Cerebellar nuclear complex (tissue), 1 donor: ENCODE measurements around the gene AP3B2.

Experiments used
- DNase-seq, 2 experiments: peaks; one replicate each; lab custom pipeline; 2025; lab: John Stamatoyannopoulos, UW

The AP3B2 gene

GRCh38 chr15:82698711-82699345, 10.8 kb downstream of the AP3B2 start:
- DNase-seq: no peak

GRCh38 chr15:82697735-82698407, 11.8 kb downstream of the AP3B2 start:
- DNase-seq: no peak

- DNase-seq: no peak
Observed at GRCh38 chr15:82692171-82692570, 17.5 kb downstream of the AP3B2 start.

GRCh38 chr15:82689147-82689546, 20.5 kb downstream of the AP3B2 start:
- no peak for DNase-seq

GRCh38 chr15:82688691-82689090, 21.0 kb downstream of the AP3B2 start:
- DNase-seq: no peak

- DNase-seq: no peak
Observed at GRCh38 chr15:82681371-82681770, 28.3 kb downstream of the AP3B2 start.

- DNase-seq: no peak
Observed at GRCh38 chr15:82680200-82681102, 29.2 kb downstream of the AP3B2 start.

GRCh38 chr15:82679626-82680199, 30.0 kb downstream of the AP3B2 start:
- no peak for DNase-seq

- DNase-seq: no peak
Observed at GRCh38 chr15:82677720-82678323, 31.9 kb downstream of the AP3B2 start.

- DNase-seq: no peak
Observed at GRCh38 chr15:82674873-82675272, 34.8 kb downstream of the AP3B2 start.

GRCh38 chr15:82670699-82671098, 39.0 kb downstream of the AP3B2 start:
- no peak for DNase-seq

GRCh38 chr15:82666606-82667005, 43.1 kb downstream of the AP3B2 start:
- no peak for DNase-seq

- DNase-seq: no peak
Observed at GRCh38 chr15:82664021-82664420, 45.7 kb downstream of the AP3B2 start.

GRCh38 chr15:82663186-82663600, 46.5 kb downstream of the AP3B2 start:
- DNase-seq: no peak

GRCh38 chr15:82662641-82663040, 47.0 kb downstream of the AP3B2 start:
- DNase-seq: no peak

GRCh38 chr15:82660378-82660777, 49.3 kb downstream of the AP3B2 start:
- DNase-seq: no peak

GRCh38 chr15:82656641-82657266, 52.9 kb downstream of the AP3B2 start:
- no peak for DNase-seq

GRCh38 chr15:82655606-82656005, 54.1 kb downstream of the AP3B2 start:
- no peak for DNase-seq

- no peak for DNase-seq
Observed at GRCh38 chr15:82653483-82654168, 56.0 kb downstream of the AP3B2 start.

- DNase-seq: no peak
Observed at GRCh38 chr15:82651708-82652107, 58.0 kb downstream of the AP3B2 start.
